ENCODE measurements around the gene BYSL.

- TF ChIP-seq CTCF (IDR thresholded peaks at IDR 0.05; ENCODE audit: low read depth, low read length, poor library complexity, severe bottlenecking) (no peak), EZH2phosphoT487 (IDR thresholded peaks at IDR 0.05; ENCODE audit: borderline replicate concordance, low read length) (no peak)
Observed at GRCh38 chr6:41972826-41973225, 51.5 kb downstream of the BYSL start.
